Activated CD4-positive, alpha-beta T cell treated with anti-CD3 and anti-CD28 coated beads, Interleukin-2, amount 50 U/mL, for 4 hours (primary cell): ENCODE measurements around the gene CLIC5.

ENCODE experiments used
- DNase-seq, 2 experiments: peaks; one replicate each; pipeline ENCODE4 v3.0.0-alpha.2; 2020

Gene CLIC5

DNA sequence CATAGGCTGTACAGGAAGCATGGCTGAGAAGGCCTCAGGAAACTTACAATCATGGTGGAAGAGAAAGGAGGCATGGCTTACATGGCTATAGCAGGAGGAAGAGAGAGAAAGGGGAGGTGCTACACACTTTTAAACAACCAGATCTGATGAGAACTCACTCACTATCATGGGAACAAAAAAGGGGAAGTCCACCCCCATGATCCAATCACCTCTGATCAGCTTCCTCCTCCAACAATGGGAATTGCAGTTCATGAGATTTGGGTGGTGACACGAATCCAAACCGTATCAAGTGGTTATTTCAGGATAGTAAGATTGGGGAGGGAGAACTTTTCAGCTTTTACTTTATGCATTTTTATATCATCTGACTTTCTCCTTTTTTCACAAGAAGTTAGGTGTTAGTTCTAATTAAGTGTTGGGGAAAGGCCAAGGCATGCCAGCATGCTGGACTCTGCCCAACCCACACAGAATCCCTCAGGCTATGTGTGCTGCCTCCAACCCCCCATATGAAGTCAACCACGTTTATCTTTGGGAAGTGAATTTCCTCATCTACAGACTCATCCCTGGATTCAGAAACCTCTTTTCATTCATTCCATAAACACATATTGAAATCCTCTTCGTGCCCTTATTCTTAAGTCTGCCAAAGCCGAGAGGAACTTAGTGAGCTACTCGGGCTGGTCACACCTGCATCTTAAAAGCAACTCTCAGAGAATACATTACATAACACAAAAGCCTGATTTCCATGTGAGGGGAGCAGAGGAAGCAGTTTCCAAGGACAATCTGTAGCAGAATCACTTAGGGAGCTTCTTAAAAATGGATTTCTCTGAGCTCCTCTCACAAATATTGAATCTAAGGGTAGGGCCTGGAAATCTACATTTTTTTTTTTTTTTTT, 16.7 kb upstream of the CLIC5 start:
- DNase-seq = no peak

DNA sequence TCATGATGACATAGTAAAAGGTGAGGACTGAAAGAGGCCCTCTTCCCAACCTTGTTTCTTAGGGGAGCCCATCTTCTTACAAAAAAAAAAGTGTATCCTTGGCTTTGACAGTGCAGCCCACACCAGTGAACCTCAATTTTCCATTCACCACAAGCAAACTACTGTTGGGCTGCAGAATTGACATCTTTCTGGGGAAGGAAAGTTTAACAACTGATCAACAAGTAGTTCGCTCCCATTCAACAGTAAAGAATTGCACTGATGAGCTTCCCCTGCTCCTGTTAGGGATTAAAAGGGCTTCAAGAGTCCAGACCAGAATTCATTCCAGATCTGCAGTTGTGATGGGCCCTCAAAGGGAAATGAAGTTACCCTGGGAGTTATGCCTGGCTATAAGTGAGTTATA, 13.9 kb upstream of the CLIC5 start:
- DNase-seq = no peak

- no peak for DNase-seq
Measured at GRCh38 chr6:46026307-46026706, 10.6 kb upstream of the CLIC5 start.

GRCh38 chr6:46025573-46025972, 9.9 kb upstream of the CLIC5 start:
- DNase-seq = no peak

GRCh38 chr6:46024124-46024769, 8.6 kb upstream of the CLIC5 start:
- no peak for DNase-seq

DNA sequence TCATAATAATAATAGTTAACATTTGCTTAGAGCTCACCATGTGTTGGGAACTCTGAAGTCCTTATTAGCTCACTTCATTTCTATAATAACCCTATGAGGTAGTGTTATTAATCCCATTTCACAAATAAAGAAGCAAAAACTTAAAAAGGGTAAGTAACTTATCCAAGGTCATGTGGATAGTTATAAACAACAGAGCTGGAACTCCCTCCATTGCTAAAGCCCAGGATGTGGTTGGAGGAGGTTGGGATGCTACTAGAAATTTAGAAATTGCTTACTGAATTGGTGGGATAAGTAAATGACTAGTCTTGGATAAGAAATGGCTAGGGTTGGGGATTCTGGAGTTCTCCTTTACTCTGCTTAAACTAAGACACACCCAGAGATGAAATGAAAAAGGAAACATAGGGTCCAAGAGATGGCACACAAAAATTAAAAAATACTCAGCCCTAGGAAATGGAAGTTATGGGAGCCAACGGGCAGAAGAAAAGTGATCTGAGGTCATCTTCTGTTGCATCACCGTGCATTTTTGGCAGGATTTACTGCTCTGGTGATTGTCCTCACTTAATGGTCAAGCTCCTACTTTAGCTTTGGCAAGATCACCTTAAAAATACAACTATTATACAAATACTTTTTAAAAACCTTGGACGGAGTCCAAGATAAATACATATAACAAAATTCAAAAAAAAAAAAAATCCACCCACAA, 7.7 kb upstream of the CLIC5 start:
- no peak for DNase-seq

GRCh38 chr6:46022106-46022948, 6.7 kb upstream of the CLIC5 start:
- DNase-seq = no peak

GRCh38 chr6:46017726-46018125, 2.1 kb upstream of the CLIC5 start:
- DNase-seq = no peak

DNA sequence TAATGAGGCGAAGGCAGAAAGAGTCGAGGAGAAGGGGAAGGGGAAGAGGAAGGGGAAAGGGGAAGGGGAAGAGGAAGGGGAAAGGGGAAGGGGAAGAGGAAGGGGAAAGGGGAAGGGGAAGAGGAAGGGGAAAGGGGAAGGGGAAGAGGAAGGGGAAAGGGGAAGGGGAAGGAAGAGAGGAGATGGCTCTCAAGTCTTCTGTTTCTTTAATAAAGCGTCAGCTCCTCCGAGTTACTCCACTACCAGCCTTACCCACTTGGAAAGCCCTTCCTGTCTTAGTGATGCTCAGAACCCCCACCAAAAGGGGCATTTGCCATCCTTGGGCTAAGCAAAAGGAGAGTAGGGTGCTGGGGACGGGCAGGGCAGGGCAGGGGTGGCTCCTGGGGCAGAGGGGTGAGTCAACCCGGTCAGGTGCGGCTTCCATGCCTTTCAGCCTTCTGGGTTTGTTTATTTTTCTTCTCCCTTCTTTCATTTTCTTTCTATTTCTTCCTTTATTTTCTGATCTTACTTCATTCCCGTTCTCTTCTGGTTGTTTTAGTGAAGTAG, 476 bp upstream of the CLIC5 start:
- DNase-seq = no peak

DNA sequence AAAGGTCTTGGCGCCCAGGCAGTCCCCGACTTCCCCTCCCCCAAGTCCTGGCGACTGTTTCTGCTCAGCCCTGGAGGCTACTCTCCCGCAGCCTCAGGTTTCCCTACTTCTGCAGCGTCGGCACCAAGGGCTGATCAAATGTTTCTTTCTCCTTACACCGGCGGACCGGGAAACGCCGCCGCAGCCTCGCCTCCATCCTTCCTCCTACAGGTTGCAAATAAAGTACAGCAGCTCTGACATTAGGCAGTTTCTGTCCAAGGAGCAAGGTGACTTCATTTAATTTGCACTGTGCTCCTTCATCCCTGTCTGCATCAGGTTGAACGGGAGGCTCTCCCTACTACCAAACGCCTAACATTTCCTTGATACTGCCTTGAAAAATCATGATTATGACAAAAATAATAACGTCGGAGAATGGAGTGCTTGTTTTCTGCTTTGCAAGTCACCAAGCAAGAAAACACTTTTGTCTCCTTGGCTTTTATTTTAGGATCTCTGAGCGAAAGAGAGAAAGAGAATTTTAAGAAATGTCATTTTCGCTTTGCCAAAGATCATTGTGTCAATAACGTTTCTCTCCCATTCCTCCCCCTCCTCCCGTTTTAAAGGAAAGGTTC, 1.0 kb downstream of the CLIC5 start:
- DNase-seq = peak in 1 of 2 experiments; percentile 6

GRCh38 chr6:46014046-46014445, 1.6 kb downstream of the CLIC5 start:
- DNase-seq = no peak

DNA sequence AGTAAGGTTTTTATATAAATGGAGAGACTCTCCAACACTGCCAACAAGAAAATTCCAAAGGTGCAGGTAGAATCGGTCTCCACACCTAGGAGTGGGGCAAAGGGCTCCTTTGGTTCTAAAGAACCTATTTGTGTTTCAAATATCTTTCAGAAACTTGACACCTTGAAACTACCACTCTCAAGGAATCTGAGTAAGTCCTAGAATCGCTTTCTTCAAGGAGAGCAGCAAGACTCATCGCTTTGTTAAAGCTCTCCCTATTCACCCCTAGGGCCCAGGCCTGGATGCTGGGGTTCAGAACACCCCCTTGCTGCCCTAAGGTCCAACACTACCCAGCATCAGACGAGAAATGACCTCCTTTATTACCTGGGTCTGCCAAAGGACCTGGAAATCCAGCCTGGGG, 2.0 kb downstream of the CLIC5 start:
- DNase-seq = no peak

DNA sequence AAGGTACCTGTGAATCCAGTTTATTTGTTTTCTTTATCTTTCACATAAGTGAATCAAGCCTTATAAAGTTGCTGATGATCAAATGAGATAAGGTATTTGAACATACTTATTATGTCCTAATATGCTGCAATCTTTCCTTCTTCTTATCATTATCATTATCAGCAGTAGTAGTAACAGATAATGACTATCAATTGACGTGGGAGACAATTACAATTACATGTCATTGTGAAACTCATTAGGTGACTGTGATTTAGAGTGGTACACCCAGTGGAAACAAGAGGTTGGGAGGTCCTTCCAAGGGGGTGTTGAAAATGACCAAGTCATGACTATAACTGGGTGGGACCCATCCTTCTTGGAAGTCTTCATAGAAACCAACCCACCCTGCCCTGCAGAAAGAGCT, 2.8 kb downstream of the CLIC5 start:
- no peak for DNase-seq

GRCh38 chr6:46011188-46012085, 4.2 kb downstream of the CLIC5 start:
- DNase-seq = peak; percentile 56 to 60

GRCh38 chr6:46010771-46011170, 4.9 kb downstream of the CLIC5 start:
- no peak for DNase-seq

DNA sequence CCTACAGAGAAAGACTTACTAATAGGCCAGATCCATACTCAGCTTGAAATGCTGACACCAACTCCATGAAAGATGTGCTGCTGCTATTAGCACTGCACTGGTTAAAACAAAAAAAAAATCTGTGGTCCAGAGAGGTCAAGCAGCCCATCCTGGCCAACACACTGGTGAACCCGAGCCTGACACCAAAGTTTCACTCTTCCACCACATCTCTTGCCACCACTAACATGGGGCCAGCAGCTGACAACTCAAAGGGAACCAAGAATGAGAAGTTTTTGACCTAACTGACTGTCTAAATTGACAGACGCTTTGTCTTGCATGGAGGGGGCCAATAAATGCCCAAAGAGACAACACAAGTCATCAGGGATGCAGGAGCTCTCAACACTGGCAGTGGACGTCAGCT, 5.4 kb downstream of the CLIC5 start:
- DNase-seq = no peak

GRCh38 chr6:46002264-46002663, 13.4 kb downstream of the CLIC5 start:
- no peak for DNase-seq

DNA sequence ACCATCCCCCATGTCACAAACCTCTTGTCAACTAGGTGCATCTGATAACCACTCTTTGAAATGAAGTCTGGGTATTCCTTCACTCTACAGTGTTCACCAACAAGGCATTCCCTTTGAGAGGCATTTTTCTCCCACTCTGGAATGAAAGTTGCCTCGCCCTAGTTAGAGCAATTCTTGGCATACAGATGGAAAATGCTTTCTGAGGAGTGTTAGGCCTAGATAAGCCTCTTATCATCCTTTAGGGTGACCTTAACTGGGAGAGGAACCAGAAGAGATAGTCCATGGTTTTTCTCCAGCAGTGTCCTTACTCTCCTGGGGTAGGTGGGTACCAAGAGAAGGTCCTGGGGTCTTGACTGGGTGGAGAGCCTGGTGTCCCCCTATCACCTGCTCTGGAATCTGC, 14.8 kb downstream of the CLIC5 start:
- DNase-seq = no peak

- DNase-seq = no peak
Measured at GRCh38 chr6:45998524-45998923, 17.1 kb downstream of the CLIC5 start.

DNA sequence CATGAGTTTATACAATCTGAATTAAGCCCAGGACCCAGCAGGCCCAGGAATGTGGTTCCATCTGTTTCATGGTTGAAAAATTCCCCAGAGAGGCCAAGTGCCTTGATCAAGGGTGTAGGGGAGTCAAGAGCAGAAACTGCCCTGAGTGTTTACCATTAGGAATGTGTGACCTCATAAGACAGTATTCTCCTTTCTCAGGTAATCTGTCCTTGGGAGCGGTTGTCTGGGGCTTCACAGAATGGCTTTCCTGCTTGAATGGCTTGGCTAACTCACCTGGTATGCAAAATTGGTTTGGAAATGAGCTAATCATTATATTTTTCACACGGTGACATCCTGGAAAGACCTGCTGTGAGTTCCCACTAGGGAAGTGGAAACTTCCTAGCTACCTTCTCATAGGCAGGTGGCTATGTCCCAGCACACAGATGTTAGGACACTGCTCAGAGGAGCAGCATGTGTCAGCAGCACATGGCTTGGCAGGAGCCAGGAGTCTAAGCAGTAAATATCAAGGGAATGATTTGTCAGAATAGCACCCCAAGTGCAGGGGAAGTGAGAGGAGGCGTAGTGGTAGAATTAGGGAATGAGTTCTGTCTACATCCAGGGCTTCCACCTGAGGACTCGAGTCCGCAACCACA, 17.7 kb downstream of the CLIC5 start:
- no peak for DNase-seq

DNA sequence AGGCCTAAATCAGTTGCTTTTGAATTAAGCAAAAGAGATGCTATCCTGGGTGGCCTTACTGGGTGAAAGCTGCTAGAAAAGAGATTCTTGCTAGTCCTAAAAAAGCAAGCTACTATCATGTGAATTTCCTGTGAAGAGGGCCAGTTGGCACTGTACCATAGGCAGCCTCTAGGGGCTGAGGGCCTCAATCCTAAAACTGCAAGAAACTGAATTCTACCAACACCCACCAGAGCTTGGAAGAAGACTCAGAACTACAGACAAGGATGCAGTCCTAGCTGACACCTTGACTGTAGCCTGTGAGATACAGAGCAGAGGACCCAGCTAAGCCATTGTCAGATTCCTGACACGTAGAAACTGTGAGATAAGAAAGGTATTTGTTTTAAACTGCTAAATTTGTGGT, 24.5 kb downstream of the CLIC5 start:
- no peak for DNase-seq
